Activated naive CD4-positive, alpha-beta T cell treated with Interleukin-2 at 50 U/mL for 16 hours (primary cell): Measurements from ENCODE around the gene OPCML.

Experiments
- DNase-seq: peaks from one replicate; pipeline ENCODE4 v3.0.0-alpha.2; 2020

OPCML gene

GRCh38 chr11:133350045-133350444 lies 182.3 kb downstream of the OPCML start:
- no peak for DNase-seq

- no peak for DNase-seq
These were observed 184.3 kb downstream of the OPCML start for GRCh38 chr11:133347988-133348387.

GRCh38 chr11:133346137-133346536 lies 186.2 kb downstream of the OPCML start:
- no peak for DNase-seq

- DNase-seq = no peak
These were observed 188.3 kb downstream of the OPCML start for GRCh38 chr11:133343951-133344350.

- no peak for DNase-seq
These were observed 192.7 kb downstream of the OPCML start for GRCh38 chr11:133339495-133340140.

GRCh38 chr11:133338588-133338987 lies 193.7 kb downstream of the OPCML start:
- DNase-seq = no peak

GRCh38 chr11:133337951-133338418 lies 194.3 kb downstream of the OPCML start:
- no peak for DNase-seq

GRCh38 chr11:133337193-133337592 lies 195.1 kb downstream of the OPCML start:
- no peak for DNase-seq

GRCh38 chr11:133331031-133331430 lies 201.3 kb downstream of the OPCML start:
- DNase-seq = no peak

GRCh38 chr11:133326849-133327248 lies 205.5 kb downstream of the OPCML start:
- DNase-seq = no peak

GRCh38 chr11:133326332-133326731 lies 206.0 kb downstream of the OPCML start:
- no peak for DNase-seq

- no peak for DNase-seq
These were observed 206.6 kb downstream of the OPCML start for GRCh38 chr11:133325711-133326110.

GRCh38 chr11:133323354-133323753 lies 208.9 kb downstream of the OPCML start:
- no peak for DNase-seq

GRCh38 chr11:133318221-133318620 lies 214.1 kb downstream of the OPCML start:
- no peak for DNase-seq

- DNase-seq = no peak
These were observed 221.1 kb downstream of the OPCML start for GRCh38 chr11:133311230-133311629.

- no peak for DNase-seq
These were observed 226.3 kb downstream of the OPCML start for GRCh38 chr11:133306019-133306418.

- no peak for DNase-seq
These were observed 226.9 kb downstream of the OPCML start for GRCh38 chr11:133305208-133305956.

GRCh38 chr11:133303262-133303661 lies 229.0 kb downstream of the OPCML start:
- DNase-seq = no peak

- no peak for DNase-seq
These were observed 230.2 kb downstream of the OPCML start for GRCh38 chr11:133302056-133302455.

GRCh38 chr11:133300666-133301065 lies 231.6 kb downstream of the OPCML start:
- no peak for DNase-seq

- DNase-seq = no peak
These were observed 240.5 kb downstream of the OPCML start for GRCh38 chr11:133291780-133292179.

- no peak for DNase-seq
These were observed 246.9 kb downstream of the OPCML start for GRCh38 chr11:133285359-133285758.

GRCh38 chr11:133284156-133284555 lies 248.1 kb downstream of the OPCML start:
- no peak for DNase-seq

GRCh38 chr11:133277886-133278285 lies 254.4 kb downstream of the OPCML start:
- no peak for DNase-seq
